Adrenal gland (tissue), 5 donors: ENCODE measurements around the gene C4BPB.

Experiments
- CTCF ChIP-seq, 6 experiments: fragments of 450-650 bp in 4 of 6; fragments of 200-600 bp in 2 of 6; sonication (generic) in 1 of 6; IDR thresholded peaks; 1 replicate in 5 of 6; 2 replicates in 1 of 6; pipeline versions ENCODE4 v1.5.1 to v1.8.0; 2016 to 2021; ENCODE audit warnings: antibody characterized with exemption in 6 of 6, mild to moderate bottlenecking in 2 of 6, moderate library complexity in 1 of 6
- POLR2A ChIP-seq, 2 donors: fragments of 450-650 bp; IDR thresholded peaks; one replicate each; pipeline ENCODE4 v1.6.1; 2017; ENCODE audit warnings: antibody characterized with exemption in 2 of 2, mild to moderate bottlenecking in 2 of 2, moderate library complexity in 1 of 2
- donor health status: DM: no; HTN: no; CAD: no.

- TF ChIP-seq CTCF (IDR thresholded peaks at IDR 0.05): no peak
- TF ChIP-seq POLR2A (IDR thresholded peaks at IDR 0.05): no peak
Measured at GRCh38 chr1:207084232-207084631, 4.4 kb upstream of the C4BPB start.
